ENCODE data around the gene DNAAF6. TPM values are rescaled to one million over a fixed set of nuclear protein-coding genes. Genes with fewer than 3 reads are reported as not detected.
"Not testable (repeated sequence)": the region's sequence is repeated elsewhere in the genome, so short reads cannot be mapped to it uniquely, and the experiment has no call there.

Gene DNAAF6
- not detected for total RNA-seq

DNA sequence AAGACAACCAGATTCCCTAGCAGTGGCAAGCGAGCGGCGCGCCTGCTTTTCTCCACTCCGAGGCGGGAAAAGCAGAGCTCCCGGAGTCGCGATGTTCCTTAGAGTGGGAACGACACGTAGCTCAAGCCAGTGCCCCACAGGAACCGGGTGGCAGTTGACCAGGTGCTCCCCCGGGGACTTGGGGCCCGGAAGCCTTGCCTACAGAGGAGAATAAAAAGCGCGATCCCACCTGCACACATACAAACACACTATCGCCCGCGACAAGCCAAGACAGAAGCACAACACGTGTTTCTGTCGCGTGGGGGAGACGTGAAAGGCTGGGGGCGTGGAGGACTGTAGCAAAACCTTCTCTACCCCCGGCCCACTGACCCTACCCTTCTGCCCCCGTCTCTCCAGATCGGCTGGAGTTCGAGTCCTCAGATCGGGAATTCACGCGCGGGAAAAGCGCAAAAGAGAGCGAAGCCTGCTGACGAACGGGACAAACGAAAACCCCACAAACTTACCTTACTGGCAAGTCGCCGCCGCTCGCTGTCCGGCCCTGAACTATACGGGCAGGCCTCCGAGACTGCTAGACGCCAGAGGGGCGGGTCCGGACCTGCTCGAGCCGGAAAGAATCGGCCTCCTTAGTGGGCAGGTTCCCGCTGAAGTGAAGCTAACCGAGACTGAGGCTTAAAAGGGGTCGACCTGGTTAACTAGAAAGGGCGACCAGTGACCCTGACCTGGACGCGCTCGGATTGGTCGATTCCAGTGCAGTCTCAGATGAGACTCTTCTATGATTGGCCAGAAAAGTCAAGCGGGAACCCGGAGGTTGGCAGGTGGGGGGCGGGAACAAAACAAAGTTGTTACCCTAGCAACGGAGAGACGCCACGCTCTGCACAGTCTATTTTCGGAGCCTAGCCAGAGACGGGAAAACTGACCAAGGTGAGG lies at the start of gene DNAAF6, which contains the start of gene NUP62CL:
Gene DNAAF6, plus strand, starts transcription at position 842 of the 927 bp plus-strand sequence. CDS start 6,265 bp downstream, outside the sequence.
Gene NUP62CL, minus strand, starts transcription at position 664 of the 927 bp plus-strand sequence. CDS start 31,287 bp downstream, outside the sequence.
- peak; percentile 49 for ATAC-seq
- intact Hi-C loops (cut with DNase I) = no loop called here
- no peak for DNase-seq (ENCODE audit: low spot score)

DNA sequence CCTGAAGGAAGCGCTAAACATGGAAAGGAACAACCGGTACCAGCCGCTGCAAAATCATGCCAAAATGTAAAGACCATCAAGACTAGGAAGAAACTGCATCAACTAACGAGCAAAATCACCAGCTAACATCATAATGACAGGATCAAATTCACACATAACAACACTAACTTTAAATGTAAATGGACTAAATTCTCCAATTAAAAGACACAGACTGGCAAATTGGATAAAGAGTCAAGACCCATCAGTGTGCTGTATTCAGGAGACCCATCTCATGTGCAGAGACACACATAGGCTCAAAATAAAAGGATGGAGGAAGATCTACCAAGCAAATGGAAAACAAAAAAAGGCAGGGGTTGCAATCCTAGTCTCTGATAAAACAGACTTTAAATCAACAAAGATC lies 48.8 kb upstream of the DNAAF6 start:
- DNase-seq (ENCODE audit: low spot score); ATAC-seq; intact Hi-C loops (cut with DNase I): not testable (repeated sequence)

GRCh38 chrX:107167163-107167921 lies 39.1 kb upstream of the DNAAF6 start:
- DNase-seq (ENCODE audit: low spot score) = no peak
- intact Hi-C loops (cut with DNase I) = no loop called here
- no peak for ATAC-seq

DNA sequence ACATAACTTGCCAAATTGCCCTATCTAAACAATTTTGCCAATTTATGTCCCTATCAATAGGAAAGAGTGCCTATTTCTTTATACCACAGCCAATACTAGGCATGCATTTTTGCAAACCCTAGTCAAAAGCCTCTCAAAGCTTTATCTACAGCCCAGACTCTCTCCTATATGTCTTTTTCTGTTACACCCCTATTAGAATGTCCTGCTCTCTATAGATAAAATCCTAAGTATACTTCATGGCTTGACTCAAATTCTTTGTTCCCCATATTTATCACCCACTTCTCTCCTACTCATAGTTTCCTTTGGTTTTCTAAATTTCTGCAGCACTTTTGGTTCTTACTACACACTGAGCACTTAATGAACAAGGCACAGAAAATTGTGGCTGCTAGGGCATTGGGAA lies 38.2 kb upstream of the DNAAF6 start:
- intact Hi-C loops (cut with DNase I) = no loop called here
- ATAC-seq = no peak
- no peak for DNase-seq (ENCODE audit: low spot score)

GRCh38 chrX:107168712-107169111 lies 37.7 kb upstream of the DNAAF6 start:
- ATAC-seq (no peak), DNase-seq (ENCODE audit: low spot score) (no peak)
- intact Hi-C loops (cut with DNase I) = no loop called here

GRCh38 chrX:107171369-107172102 lies 34.9 kb upstream of the DNAAF6 start:
- ATAC-seq = no peak
- DNase-seq (ENCODE audit: low spot score) = no peak
- intact Hi-C loops (cut with DNase I) = no loop called here

- intact Hi-C loops (cut with DNase I) = no loop called here
- DNase-seq (ENCODE audit: low spot score) (no peak), ATAC-seq (no peak)
These were observed 9.1 kb upstream of the DNAAF6 start for GRCh38 chrX:107197319-107197718.

DNA sequence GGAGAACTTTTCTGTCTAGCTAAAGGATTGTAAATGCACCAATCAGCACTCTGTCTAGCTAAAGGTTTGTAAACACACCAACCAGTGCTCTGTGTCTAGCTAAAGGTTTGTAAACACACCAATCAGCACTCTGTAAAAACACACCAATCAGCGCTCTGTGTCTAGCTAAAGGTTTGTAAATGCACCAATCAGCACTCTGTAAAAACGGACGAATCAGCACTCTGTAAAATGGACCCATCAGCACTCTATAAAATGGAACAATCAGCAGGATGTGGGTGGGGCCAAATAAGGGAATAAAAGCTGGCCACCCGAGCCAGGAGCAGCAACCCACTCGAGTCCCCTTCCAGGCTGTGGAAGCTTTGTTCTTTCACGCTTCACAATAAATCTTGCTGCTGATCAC lies 8.3 kb upstream of the DNAAF6 start:
- DNase-seq (ENCODE audit: low spot score); ATAC-seq; intact Hi-C loops (cut with DNase I): not testable (repeated sequence)

DNA sequence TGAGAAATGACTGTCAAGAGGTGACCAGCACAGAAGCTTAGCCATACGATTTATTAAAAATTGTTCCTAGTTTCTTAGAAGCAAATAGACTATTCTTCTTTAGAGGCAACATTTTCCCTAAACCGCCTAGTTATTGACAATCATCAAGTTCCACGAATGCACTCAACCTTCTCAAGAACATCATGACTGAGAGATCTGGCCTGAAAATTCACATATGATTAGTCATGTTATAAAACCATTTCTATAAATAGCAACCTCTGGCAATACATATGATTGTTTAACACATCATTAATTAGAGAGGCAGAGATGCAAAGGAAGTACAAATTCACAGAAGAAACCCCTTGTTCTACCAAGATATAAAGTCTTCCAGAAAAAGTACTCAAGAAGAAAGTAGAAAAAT lies 6.9 kb upstream of the DNAAF6 start:
- DNase-seq (ENCODE audit: low spot score) = no peak

GRCh38 chrX:107204068-107204605 lies 2.3 kb upstream of the DNAAF6 start:
- ATAC-seq (no peak), DNase-seq (ENCODE audit: low spot score) (no peak)
- intact Hi-C loops (cut with DNase I) = no loop called here

More for the DNA sequence above, 6.9 kb upstream of the DNAAF6 start:
- ATAC-seq = no peak
- intact Hi-C loops (cut with DNase I) = no loop called here

GRCh38 chrX:107206697-107207065 lies 270 bp downstream of the DNAAF6 start:
- DNase-seq (ENCODE audit: low spot score) (no peak), ATAC-seq (no peak)
- intact Hi-C loops (cut with DNase I) = no loop called here

DNA sequence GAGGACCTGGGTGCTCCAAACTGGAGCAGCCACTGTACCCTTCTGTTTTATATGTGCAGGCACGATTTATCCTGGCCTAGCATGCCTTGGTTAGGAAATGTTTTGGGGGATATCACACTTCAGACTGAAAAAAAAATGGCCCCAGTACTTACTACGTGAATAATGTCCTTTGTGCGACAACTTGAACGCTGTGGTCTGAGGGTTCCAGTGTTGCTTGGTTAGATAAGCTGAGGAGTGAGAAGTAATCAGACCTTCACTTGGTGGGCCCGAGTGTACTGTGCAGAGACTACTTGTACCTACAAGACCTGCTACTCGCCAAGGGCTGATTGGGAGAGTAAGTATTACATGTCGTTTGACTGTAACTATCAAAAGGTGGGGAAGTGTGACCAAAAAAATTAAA lies 678 bp downstream of the DNAAF6 start:
- DNase-seq (ENCODE audit: low spot score) (no peak), ATAC-seq (no peak)
- intact Hi-C loops (cut with DNase I) = no loop called here

DNA sequence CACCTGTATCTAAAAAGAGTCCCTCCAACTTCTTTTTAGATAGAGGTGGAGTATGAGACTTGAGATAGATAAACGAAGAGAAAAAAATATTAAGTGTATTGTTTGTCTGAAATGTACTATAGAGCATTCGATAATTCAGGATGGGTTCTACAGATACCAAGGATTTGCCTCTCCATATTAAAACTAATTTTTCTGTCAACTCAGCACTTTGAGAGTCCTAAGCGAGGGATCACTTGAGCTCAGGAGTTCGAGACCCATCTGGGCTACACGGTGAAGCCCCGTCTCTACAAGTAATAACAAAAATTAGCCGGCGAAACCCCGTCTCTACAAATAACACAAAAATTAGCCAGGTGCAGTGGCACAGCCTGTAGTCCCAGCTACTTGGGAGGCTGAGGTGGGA lies 1.5 kb downstream of the DNAAF6 start:
- intact Hi-C loops (cut with DNase I) = no loop called here
- ATAC-seq (no peak), DNase-seq (ENCODE audit: low spot score) (no peak)

DNA sequence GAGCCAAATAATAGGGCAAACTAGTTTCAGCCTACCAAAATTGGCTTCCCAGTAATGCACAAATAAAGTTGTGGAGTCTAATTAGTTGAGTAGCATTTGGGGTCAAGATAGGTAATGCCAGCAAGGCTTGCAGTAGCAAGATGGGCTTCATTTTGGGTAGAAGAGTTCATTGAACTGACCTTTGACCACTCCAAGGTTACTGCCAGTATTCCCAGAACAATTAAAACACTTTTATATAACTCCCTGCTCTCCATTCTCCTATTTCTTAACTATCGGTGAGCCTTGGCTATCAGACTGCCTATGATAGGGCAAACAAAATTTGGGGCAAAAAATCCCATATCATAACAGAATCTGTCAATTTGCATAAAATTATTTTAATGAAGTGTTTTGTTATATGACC lies 7.1 kb downstream of the DNAAF6 start:
- DNase-seq (ENCODE audit: low spot score) (no peak), ATAC-seq (no peak)
- intact Hi-C loops (cut with DNase I) = no loop called here

DNA sequence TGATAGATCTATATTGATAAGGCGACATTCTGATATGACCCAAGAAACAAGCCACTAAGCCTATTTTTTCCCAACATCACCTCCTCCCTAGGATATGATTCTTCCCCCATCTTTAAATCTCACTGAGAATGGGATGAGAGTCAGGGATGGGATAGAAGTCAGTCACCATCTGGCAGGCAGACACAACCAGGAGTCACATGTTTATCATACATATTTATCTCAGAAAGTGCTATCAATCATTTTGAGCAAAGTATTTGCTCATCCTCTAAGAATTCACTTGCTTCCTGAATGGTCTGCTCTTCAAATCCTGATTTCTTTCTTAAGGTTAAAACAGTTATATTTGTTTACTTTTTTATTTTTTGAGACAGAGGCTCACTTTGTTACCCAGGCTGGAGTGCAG lies 20.3 kb downstream of the DNAAF6 start:
- DNase-seq (ENCODE audit: low spot score) (no peak), ATAC-seq (no peak)
- intact Hi-C loops (cut with DNase I) = no loop called here

DNA sequence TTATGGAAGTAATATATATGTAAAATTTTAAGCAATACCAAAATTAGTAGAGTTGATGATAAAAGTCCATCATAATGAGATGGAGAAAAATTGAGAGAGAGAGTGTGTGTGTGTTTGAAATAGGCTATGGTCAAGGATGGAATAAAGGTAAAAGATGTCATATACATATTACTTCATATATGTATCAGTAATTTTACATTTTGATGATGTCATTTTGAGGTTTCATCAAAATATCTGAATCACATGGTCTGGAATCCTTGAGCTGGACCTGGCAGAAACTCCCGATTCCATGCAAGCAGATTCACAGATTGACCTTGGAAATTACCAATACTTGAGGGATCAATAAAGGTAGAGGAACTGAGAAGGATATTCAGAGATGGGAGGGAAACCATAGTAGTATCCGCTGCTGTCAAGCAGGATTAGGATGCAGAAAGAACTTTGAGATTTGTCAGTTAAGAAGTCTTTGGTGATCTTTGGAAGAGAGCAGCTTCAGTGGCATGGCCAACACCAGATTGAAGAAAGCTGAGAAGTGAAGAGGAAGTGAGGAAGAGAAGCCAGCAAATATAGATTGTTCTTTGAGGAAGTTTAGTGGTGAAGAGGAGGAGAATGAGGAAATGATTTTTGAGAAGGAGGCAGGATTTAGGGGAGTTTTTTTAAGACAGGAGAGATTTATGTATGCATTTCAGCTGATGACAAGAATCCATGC lies 21.5 kb downstream of the DNAAF6 start:
- intact Hi-C loops (cut with DNase I) = no loop called here
- ATAC-seq (no peak), DNase-seq (ENCODE audit: low spot score) (no peak)

- DNase-seq (ENCODE audit: low spot score) (no peak), ATAC-seq (no peak)
- intact Hi-C loops (cut with DNase I) = no loop called here
These were observed 22.0 kb downstream of the DNAAF6 start for GRCh38 chrX:107228486-107228819.

DNA sequence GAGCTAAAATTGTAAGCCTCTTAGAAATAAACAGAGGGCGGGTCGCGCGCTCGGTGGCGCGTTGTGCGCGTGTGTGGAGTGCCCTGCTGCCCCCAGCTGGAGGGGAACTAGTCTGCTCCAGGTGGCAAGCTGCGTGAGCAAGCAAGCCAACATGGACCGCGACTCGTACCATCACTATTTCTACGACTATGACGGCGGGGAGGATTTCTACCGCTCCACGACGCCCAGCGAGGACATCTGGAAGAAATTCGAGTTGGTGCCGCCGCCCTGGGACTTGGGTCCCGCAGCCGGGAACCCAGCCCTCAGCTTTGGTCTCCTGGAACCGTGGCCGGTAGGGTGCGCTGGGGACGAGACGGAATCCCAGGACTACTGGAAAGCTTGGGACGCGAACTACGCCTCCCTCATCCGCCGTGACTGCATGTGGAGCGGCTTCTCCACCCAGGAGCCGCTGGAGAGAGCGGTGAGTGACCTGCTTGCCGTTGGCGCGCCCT lies 66.1 kb downstream of the DNAAF6 start:
- intact Hi-C loops (cut with DNase I) = no loop called here
- DNase-seq (ENCODE audit: low spot score) (no peak), ATAC-seq (no peak)

Measured in sciatic nerve (tissue), 2 donors.